Astrocyte (in vitro differentiated cells and primary cell): ENCODE data around the gene NUP214.

Experiments used
- EZH2 ChIP-seq: IDR thresholded peaks from 2 replicates; pipeline ENCODE4 v1.6.1; 2012; ENCODE audit warnings: mild to moderate bottlenecking, low read length, inconsistent platforms; ENCODE audit not compliant: insufficient read depth
- TF ChIP-seq, protein P1 (sequence below): IDR thresholded peaks from 2 replicates; pipeline ENCODE4 v1.5.1; 2011; ENCODE audit warnings: low read depth, mild to moderate bottlenecking, inconsistent platforms, low read length, moderate library complexity; ENCODE audit not compliant: insufficient read depth

DNA sequence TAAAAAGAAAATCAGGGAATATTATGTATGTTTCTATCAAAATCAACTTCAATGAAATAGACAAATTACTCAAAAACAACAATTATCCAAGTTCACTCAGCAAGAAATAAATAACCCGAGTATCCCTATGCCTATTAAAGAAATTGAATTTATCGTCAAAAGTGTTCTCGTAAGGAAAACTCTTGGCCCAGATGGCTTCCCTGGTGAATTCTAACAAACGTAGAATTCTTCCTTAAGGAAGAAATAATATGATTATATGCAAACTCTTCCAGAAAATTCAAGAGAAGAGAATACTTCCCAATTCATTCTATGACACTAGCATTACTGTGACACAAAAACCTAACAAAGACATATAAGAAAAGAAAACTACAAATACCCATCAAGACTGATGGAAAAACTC is 121.2 kb downstream of the NUP214 start:
- TF ChIP-seq, protein P1, sequence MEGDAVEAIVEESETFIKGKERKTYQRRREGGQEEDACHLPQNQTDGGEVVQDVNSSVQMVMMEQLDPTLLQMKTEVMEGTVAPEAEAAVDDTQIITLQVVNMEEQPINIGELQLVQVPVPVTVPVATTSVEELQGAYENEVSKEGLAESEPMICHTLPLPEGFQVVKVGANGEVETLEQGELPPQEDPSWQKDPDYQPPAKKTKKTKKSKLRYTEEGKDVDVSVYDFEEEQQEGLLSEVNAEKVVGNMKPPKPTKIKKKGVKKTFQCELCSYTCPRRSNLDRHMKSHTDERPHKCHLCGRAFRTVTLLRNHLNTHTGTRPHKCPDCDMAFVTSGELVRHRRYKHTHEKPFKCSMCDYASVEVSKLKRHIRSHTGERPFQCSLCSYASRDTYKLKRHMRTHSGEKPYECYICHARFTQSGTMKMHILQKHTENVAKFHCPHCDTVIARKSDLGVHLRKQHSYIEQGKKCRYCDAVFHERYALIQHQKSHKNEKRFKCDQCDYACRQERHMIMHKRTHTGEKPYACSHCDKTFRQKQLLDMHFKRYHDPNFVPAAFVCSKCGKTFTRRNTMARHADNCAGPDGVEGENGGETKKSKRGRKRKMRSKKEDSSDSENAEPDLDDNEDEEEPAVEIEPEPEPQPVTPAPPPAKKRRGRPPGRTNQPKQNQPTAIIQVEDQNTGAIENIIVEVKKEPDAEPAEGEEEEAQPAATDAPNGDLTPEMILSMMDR, result no peak
- no peak for TF ChIP-seq EZH2
